HepG2 (cell line): ENCODE measurements around the gene ALG14. TPM values are rescaled to one million over a fixed set of nuclear protein-coding genes. Genes with fewer than 3 reads are reported as not detected.

Experiments used
- ATAC-seq: fragments of 200-7000 bp; cut with Tn5 transposase; 3 replicates; pipeline ENCODE4 v1.9.1; 2020; ENCODE audit warnings: mild to moderate bottlenecking, moderate library complexity
- BruUV-seq: library from RNA; stranded (reverse); fragments of 400-500 nt; replicated peaks from 2 replicates; lab custom pipeline; 2021; lab: Mats Ljungman, UMichigan
- CTCF ChIA-PET: fragments of 300-600 bp; formaldehyde crosslinking; extraction: SDS; loops from one replicate; lab custom pipeline; 2021; ENCODE audit warnings: low total read pairs, inconsistent platforms, low intra/inter-chr PET ratio; lab: Yijun Ruan, JAX
- POLR2A ChIA-PET: fragments of 350-600 bp; sonication (Branson Sonifier 250); formaldehyde crosslinking; loops from one replicate; lab custom pipeline; 2020; ENCODE audit warnings: antibody characterized with exemption, inconsistent platforms; lab: Yijun Ruan, JAX
- DNase-seq: peaks from one replicate; pipeline ENCODE4 v3.0.0-alpha.2; 2015; ENCODE audit warnings: low spot score
- FAIRE-seq: peaks from 3 replicates; lab custom pipeline; 2011; peaks lifted over from hg19 to GRCh38; lab: Jason Lieb, UNC
- H2AFZ ChIP-seq: one replicate; pipeline ENCODE4 v1.6.1; 2011; ENCODE audit warnings: low read length, inconsistent platforms
- H3K27ac ChIP-seq: fragments of 300-600 bp; 3 replicates; pipeline ENCODE4 v1.8.0; 2011; ENCODE audit warnings: mixed run types, mild to moderate bottlenecking, mixed read lengths, low read length, inconsistent platforms; ENCODE audit not compliant: insufficient read depth; ENCODE audit errors: extremely low read length
- H3K27me3 ChIP-seq, 2 experiments: fragments of 200-600 bp in 1 of 2; 2 replicates in 1 of 2; 3 replicates in 1 of 2; pipeline versions ENCODE4 v1.6.0 to v1.8.0; 2011; ENCODE audit warnings: low read length in 2 of 2, mild to moderate bottlenecking in 2 of 2, moderate library complexity in 2 of 2, inconsistent platforms in 1 of 2; ENCODE audit not compliant: insufficient read depth in 2 of 2, control insufficient read depth in 1 of 2
- H3K36me3 ChIP-seq, 2 experiments: fragments of 200-600 bp in 1 of 2; replicated peaks in 1 of 2; 2 replicates in 1 of 2; 3 replicates in 1 of 2; pipeline versions ENCODE4 v1.5.1 to v1.8.0; 2011; ENCODE audit warnings: low read length in 2 of 2, inconsistent platforms in 1 of 2; ENCODE audit not compliant: insufficient read depth in 2 of 2, control insufficient read depth in 1 of 2
- H3K4me1 ChIP-seq: 2 replicates; pipeline ENCODE4 v1.5.1; 2012; ENCODE audit warnings: low read length, inconsistent platforms; ENCODE audit not compliant: insufficient read depth
- H3K4me2 ChIP-seq: 2 replicates; pipeline ENCODE4 v1.6.0; 2011; ENCODE audit warnings: low read depth, low read length, inconsistent platforms
- H3K4me3 ChIP-seq, 3 experiments: fragments of 200-600 bp in 1 of 3; sonication (generic), shearing (Covaris generic) in 1 of 3; replicated peaks in 1 of 3; 2 replicates each; pipeline ENCODE4 v1.5.1; 2011 to 2016; ENCODE audit warnings: low read length in 3 of 3, inconsistent platforms in 2 of 3, low read depth in 2 of 3, mild to moderate bottlenecking in 2 of 3, control low read depth in 1 of 3, mixed read lengths in 1 of 3; ENCODE audit not compliant: insufficient read depth in 1 of 3
- H3K79me2 ChIP-seq: one replicate; pipeline ENCODE4 v1.6.1; 2011; ENCODE audit warnings: low read length, inconsistent platforms; ENCODE audit not compliant: insufficient read depth
- H3K9ac ChIP-seq: 2 replicates; pipeline ENCODE4 v1.6.0; 2011; ENCODE audit warnings: mild to moderate bottlenecking, low read depth, low read length, inconsistent platforms; ENCODE audit not compliant: insufficient read depth
- H3K9me3 ChIP-seq: 2 replicates; pipeline ENCODE4 v1.5.1; 2012; ENCODE audit warnings: mild to moderate bottlenecking, low read length
- H4K20me1 ChIP-seq: 2 replicates; pipeline ENCODE4 v1.6.0; 2011; ENCODE audit warnings: inconsistent platforms, mild to moderate bottlenecking, low read length, moderate library complexity; ENCODE audit not compliant: insufficient read depth
- DDIT3 ChIP-seq: sonication (generic); formaldehyde crosslinking; IDR thresholded peaks from 2 replicates; pipeline ENCODE4 v1.4.0; 2020; ENCODE audit warnings: mild to moderate bottlenecking, missing genetic modification reagents
- GATAD1 ChIP-seq: IDR thresholded peaks from 2 replicates; pipeline ENCODE4 v1.6.1; 2016; ENCODE audit warnings: missing genetic modification reagents, missing compliant biosample characterization
- KLF13 ChIP-seq: sonication (generic); formaldehyde crosslinking; IDR thresholded peaks from 2 replicates; pipeline ENCODE4 v1.4.0; 2020; ENCODE audit warnings: mild to moderate bottlenecking, missing genetic modification reagents
- SNAPC4 ChIP-seq: sonication (generic); formaldehyde crosslinking; IDR thresholded peaks from 2 replicates; pipeline ENCODE4 v1.4.0; 2020; ENCODE audit warnings: mild to moderate bottlenecking, missing genetic modification reagents
- ZNF276 ChIP-seq: sonication (generic); formaldehyde crosslinking; IDR thresholded peaks from 2 replicates; pipeline ENCODE4 v1.4.0; 2020; ENCODE audit warnings: mild to moderate bottlenecking, low read depth, missing genetic modification reagents
- ZNF557 ChIP-seq: sonication (generic); formaldehyde crosslinking; IDR thresholded peaks from 2 replicates; pipeline ENCODE4 v1.4.0; 2020; ENCODE audit warnings: missing genetic modification reagents
- ZNF567 ChIP-seq: sonication (generic); formaldehyde crosslinking; IDR thresholded peaks from 2 replicates; pipeline ENCODE4 v1.8.1; 2023; ENCODE audit warnings: mild to moderate bottlenecking, missing genetic modification reagents, borderline replicate concordance
- WGBS: methylation state at CpG from one replicate; pipeline ENCODE4 v1.1.6; 2017; ENCODE audit warnings: low lambda C conversion rate; 5-methylcytosine and 5-hydroxymethylcytosine counted together
- in situ Hi-C: cut with HindIII; loops from 2 replicates; pipeline ENCODE4 v1.10.0; 2017; ENCODE audit warnings: low pct_unique_long_range_greater_than_20kb; ENCODE audit not compliant: extremely low pct_ligation_motif_present
- intact Hi-C: fragments of 100-400 bp; cut with micrococcal nuclease; formaldehyde crosslinking; loops from one replicate; pipeline ENCODE4 v1.10.0; 2022; ENCODE audit not compliant: unreplicated experiment
- polyA plus RNA-seq, 8 experiments: library from polyadenylated mRNA; depleted of rRNA in 3 of 8; stranded (reverse) in 7 of 8; unstranded in 1 of 8; fragments of >200 nt; fragmentation: Illumina TruSeq in 4 of 8; extraction: Trizol in 4 of 8; gene quantifications; 2 replicates each; pipeline versions ENCODE4 v1.2.1 to v1.2.3, GENCODE V29; 2011 to 2016; ENCODE audit warnings: low read depth in 4 of 8, missing spikeins in 1 of 8, mixed read lengths in 1 of 8; ENCODE audit not compliant: insufficient read depth in 1 of 8
- total RNA-seq, 5 experiments: library from RNA; depleted of rRNA; stranded (reverse); fragments of >200 nt; fragmentation: Illumina TruSeq; extraction: Trizol; gene quantifications; 2 replicates each; pipeline ENCODE4 v1.2.3, GENCODE V29; 2016; ENCODE audit warnings: low read depth in 1 of 5

ALG14 gene
- total and polyA plus RNA-seq, 2 of the 13 experiments (the other 11 are each of a cell fraction or from before 2014, with no cell fraction given) = 4.5 to 12.7 TPM

GRCh38 chr1:95035536-95035935 lies 37.2 kb downstream of the ALG14 start:
- H3K36me3 ChIP-seq = no peaks in the 10 kb centered on the region; a peak in 1 of 5 replicates
- H3K27me3 ChIP-seq = no peaks in the 10 kb centered on the region
- ChIA-PET CTCF (no interaction called here), POLR2A (no interaction called here)
- no peak overlapping the region for H3K27ac ChIP-seq
- H3K9ac ChIP-seq = no peak overlapping the region
- H3K4me3 ChIP-seq = no peak overlapping the region
- in situ Hi-C loops (loop anchor here (25.0 kb wide), 1 partner anchor 498 kb away; the partner anchor contains the start of gene F3), intact Hi-C loops (no loop called here)
- FAIRE-seq (no peak), DNase-seq (no peak), ATAC-seq (no peak)
- H3K4me2 ChIP-seq = no peak overlapping the region
- no peak overlapping the region for H2AFZ ChIP-seq
- H3K4me1 ChIP-seq = no peaks in the 10 kb centered on the region
- 84% methylated on average over 1 of the region's 1 CpG for WGBS
- no TSS peak for BruUV-seq
- no peaks in the 10 kb centered on the region for H4K20me1 ChIP-seq
- TF ChIP-seq KLF13 (CRISPR knock-in tag) = no peak
- no peak for TF ChIP-seq ZNF567 (CRISPR knock-in tag)
- TF ChIP-seq ZNF276 (CRISPR knock-in tag) = no peak
- no peak for TF ChIP-seq SNAPC4 (CRISPR knock-in tag)
- TF ChIP-seq DDIT3 (CRISPR knock-in tag) = no peak
- TF ChIP-seq ZNF557 (CRISPR knock-in tag) = no peak
- TF ChIP-seq GATAD1 = no peak
- H3K79me2 ChIP-seq = no peaks in the 10 kb centered on the region
- H3K9me3 ChIP-seq = no peaks in the 10 kb centered on the region
